ENCODE results near the gene VGLL1. TPM values are rescaled to one million over a fixed set of nuclear protein-coding genes. Genes with fewer than 3 reads are reported as not detected.

VGLL1 gene
- total RNA-seq, 2 experiments from 2014 or later: not detected

- Histone ChIP-seq H3K4me3 (ENCODE audit: low read depth, low read length, poor library complexity, severe bottlenecking) (no peak overlapping the region), H3K4me2 (ENCODE audit: low read length) (no peak overlapping the region), H3K9me3 (ENCODE audit: low read length) (no peaks in the 10 kb centered on the region), H3K4me1 (ENCODE audit: insufficient read depth, low read length, poor library complexity, severe bottlenecking) (no peaks in the 10 kb centered on the region), H3K9me2 (ENCODE audit: insufficient read depth, low read length) (no peaks in the 10 kb centered on the region), H2AFZ (ENCODE audit: low read length) (no peak overlapping the region), H4K20me1 (ENCODE audit: insufficient read depth, low read length) (no peaks in the 10 kb centered on the region), H3K79me2 (ENCODE audit: insufficient read depth, low read depth, low read length) (no peaks in the 10 kb centered on the region), H3K27ac (ENCODE audit: low read depth, low read length, poor library complexity, severe bottlenecking) (no peak overlapping the region), H3K36me3 (ENCODE audit: insufficient read depth, low read length) (no peaks in the 10 kb centered on the region)
- CTCF ChIA-PET (ENCODE audit: unreplicated experiment): no interaction called here
- intact Hi-C loops (cut with micrococcal nuclease; ENCODE audit: unreplicated experiment): no loop called here
- POLR2A ChIA-PET: no interaction called here
- BruUV-seq (replicated peaks): no TSS peak
- TF ChIP-seq EZH2phosphoT487 (IDR thresholded peaks at IDR 0.05; ENCODE audit: borderline replicate concordance, low read depth, low read length): no peak
- TF ChIP-seq, protein P1, sequence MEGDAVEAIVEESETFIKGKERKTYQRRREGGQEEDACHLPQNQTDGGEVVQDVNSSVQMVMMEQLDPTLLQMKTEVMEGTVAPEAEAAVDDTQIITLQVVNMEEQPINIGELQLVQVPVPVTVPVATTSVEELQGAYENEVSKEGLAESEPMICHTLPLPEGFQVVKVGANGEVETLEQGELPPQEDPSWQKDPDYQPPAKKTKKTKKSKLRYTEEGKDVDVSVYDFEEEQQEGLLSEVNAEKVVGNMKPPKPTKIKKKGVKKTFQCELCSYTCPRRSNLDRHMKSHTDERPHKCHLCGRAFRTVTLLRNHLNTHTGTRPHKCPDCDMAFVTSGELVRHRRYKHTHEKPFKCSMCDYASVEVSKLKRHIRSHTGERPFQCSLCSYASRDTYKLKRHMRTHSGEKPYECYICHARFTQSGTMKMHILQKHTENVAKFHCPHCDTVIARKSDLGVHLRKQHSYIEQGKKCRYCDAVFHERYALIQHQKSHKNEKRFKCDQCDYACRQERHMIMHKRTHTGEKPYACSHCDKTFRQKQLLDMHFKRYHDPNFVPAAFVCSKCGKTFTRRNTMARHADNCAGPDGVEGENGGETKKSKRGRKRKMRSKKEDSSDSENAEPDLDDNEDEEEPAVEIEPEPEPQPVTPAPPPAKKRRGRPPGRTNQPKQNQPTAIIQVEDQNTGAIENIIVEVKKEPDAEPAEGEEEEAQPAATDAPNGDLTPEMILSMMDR (conservative IDR thresholded peaks at IDR 0.05; ENCODE audit: low read length): no peak
- DNase-seq (ENCODE audit: low spot score): no peak
Measured at GRCh38 chrX:136587532-136587931, 55.5 kb downstream of the VGLL1 start.

- ChIA-PET CTCF (ENCODE audit: unreplicated experiment) (no interaction called here), POLR2A (no interaction called here)
- TF ChIP-seq EZH2phosphoT487 (IDR thresholded peaks at IDR 0.05; ENCODE audit: borderline replicate concordance, low read depth, low read length): no peak
- no peak overlapping the region for H3K4me3 ChIP-seq (ENCODE audit: low read depth, low read length, poor library complexity, severe bottlenecking)
- no peaks in the 10 kb centered on the region for H3K79me2 ChIP-seq (ENCODE audit: insufficient read depth, low read depth, low read length)
- H3K9me2 ChIP-seq (ENCODE audit: insufficient read depth, low read length): no peaks in the 10 kb centered on the region
- BruUV-seq (replicated peaks): no TSS peak
- no peaks in the 10 kb centered on the region for H3K36me3 ChIP-seq (ENCODE audit: insufficient read depth, low read length)
- intact Hi-C loops (cut with micrococcal nuclease; ENCODE audit: unreplicated experiment): no loop called here
- H3K9me3 ChIP-seq (ENCODE audit: low read length): no peaks in the 10 kb centered on the region
- H4K20me1 ChIP-seq (ENCODE audit: insufficient read depth, low read length): no peaks in the 10 kb centered on the region
- H2AFZ ChIP-seq (ENCODE audit: low read length): no peak overlapping the region
- DNase-seq (ENCODE audit: low spot score): no peak
- H3K27ac ChIP-seq (ENCODE audit: low read depth, low read length, poor library complexity, severe bottlenecking): no peak overlapping the region
- no peaks in the 10 kb centered on the region for H3K4me1 ChIP-seq (ENCODE audit: insufficient read depth, low read length, poor library complexity, severe bottlenecking)
- no peak overlapping the region for H3K4me2 ChIP-seq (ENCODE audit: low read length)
Measured at GRCh38 chrX:136588036-136588435, 56.0 kb downstream of the VGLL1 start.

DNA sequence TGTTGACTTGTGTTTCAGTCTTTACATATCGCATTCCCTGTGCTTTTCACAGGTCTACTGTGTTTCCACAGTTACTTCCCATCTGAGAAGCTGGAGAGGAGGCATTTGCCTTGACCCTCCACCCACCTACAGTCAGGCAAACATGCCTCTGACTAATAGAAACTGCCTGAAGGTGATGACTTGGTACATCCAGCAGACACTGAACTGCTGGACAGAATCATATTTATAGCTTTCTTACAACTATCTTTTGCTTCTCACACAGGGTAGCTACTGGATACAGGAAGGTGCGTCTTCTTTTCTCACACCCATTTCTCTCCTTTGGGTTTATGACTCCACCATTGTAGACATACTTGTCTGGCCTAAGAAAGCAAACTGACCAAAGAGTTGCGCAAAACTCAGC, 58.0 kb downstream of the VGLL1 start:
- Histone ChIP-seq H3K9me3 (ENCODE audit: low read length) (no peaks in the 10 kb centered on the region), H4K20me1 (ENCODE audit: insufficient read depth, low read length) (no peaks in the 10 kb centered on the region), H3K4me2 (ENCODE audit: low read length) (no peak overlapping the region), H3K27ac (ENCODE audit: low read depth, low read length, poor library complexity, severe bottlenecking) (no peak overlapping the region), H3K4me1 (ENCODE audit: insufficient read depth, low read length, poor library complexity, severe bottlenecking) (no peaks in the 10 kb centered on the region), H3K36me3 (ENCODE audit: insufficient read depth, low read length) (no peaks in the 10 kb centered on the region), H3K79me2 (ENCODE audit: insufficient read depth, low read depth, low read length) (no peaks in the 10 kb centered on the region), H2AFZ (ENCODE audit: low read length) (no peak overlapping the region), H3K9me2 (ENCODE audit: insufficient read depth, low read length) (no peaks in the 10 kb centered on the region), H3K4me3 (ENCODE audit: low read depth, low read length, poor library complexity, severe bottlenecking) (no peak overlapping the region)
- CTCF ChIA-PET (ENCODE audit: unreplicated experiment): no interaction called here
- intact Hi-C loops (cut with micrococcal nuclease; ENCODE audit: unreplicated experiment): no loop called here
- no TSS peak for BruUV-seq (replicated peaks)
- TF ChIP-seq EZH2phosphoT487 (IDR thresholded peaks at IDR 0.05; ENCODE audit: borderline replicate concordance, low read depth, low read length): no peak
- TF ChIP-seq, protein P1 (conservative IDR thresholded peaks at IDR 0.05; ENCODE audit: low read length): no peak
- POLR2A ChIA-PET: no interaction called here
- DNase-seq (ENCODE audit: low spot score): no peak

Data from OCI-LY7 (cell line).